ENCODE results near the gene CCDC188. TPM values are rescaled to one million over a fixed set of nuclear protein-coding genes. Genes with fewer than 3 reads are reported as not detected.
A peak's percentile ranks its signal among the peaks of the same experiment; 100 is the strongest.
"Not testable (repeated sequence)": the region's sequence is repeated elsewhere in the genome, so short reads cannot be mapped to it uniquely, and the experiment has no call there.

CCDC188 gene
- total and polyA plus RNA-seq, 2 of the 8 experiments (the other 6 are each of a cell fraction or from before 2014, with no cell fraction given), result not detected

DNA sequence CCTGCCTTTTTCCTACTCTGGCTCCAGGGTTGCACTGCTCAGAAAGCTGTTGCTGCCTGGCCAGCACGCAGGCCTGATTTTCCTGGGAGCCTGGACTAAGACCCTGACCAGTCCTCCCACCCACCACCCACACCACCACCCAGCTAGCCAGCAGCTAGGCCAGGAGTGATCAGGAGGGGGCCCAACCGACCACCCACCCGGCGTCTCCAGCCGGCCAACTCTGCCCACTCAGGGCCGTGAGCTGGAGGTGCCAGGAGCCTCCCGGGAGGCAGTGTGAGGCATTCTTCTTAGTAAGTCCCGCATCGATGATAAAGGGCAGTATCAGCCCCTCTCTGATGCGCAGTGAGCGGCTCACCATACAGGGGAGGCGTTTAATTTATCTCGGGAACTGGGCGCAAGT lies 8.7 kb upstream of the CCDC188 start:
- H3K9me3 ChIP-seq (ENCODE audit: insufficient read depth in 2 of 2, low read depth in 1 of 2, low read length in 1 of 2); H3K14ac ChIP-seq (ENCODE audit: insufficient read length); H2AFZ ChIP-seq (ENCODE audit: low read length); H3K23ac ChIP-seq (ENCODE audit: insufficient read length); H4K5ac ChIP-seq (ENCODE audit: insufficient read length, low read depth, low read length); H3K79me1 ChIP-seq (ENCODE audit: low read depth, low read length); FAIRE-seq; H3K56ac ChIP-seq (replicated peaks; ENCODE audit: insufficient read length, low read depth, low read length); H3K36me3 ChIP-seq (ENCODE audit: control insufficient read depth in 2 of 4, insufficient read depth in 4 of 4, low read length in 3 of 4); H2BK20ac ChIP-seq (ENCODE audit: low read length); H3K4me1 ChIP-seq (replicated peaks in 1 of 4; ENCODE audit: control insufficient read depth in 3 of 4, insufficient read depth in 4 of 4, low read length in 3 of 4); H3K27me3 ChIP-seq (replicated peaks in 1 of 4; ENCODE audit: control insufficient read depth in 3 of 4, extremely low read depth in 1 of 4, insufficient read depth in 3 of 4, low read length in 3 of 4); H3K79me2 ChIP-seq (ENCODE audit: control insufficient read depth in 1 of 2, insufficient read depth in 2 of 2, low read length in 2 of 2); POLR2A ChIA-PET (ENCODE audit: partially characterized antibody); H4K20me1 ChIP-seq (replicated peaks in 1 of 2; ENCODE audit: control insufficient read depth in 1 of 2, insufficient read depth in 2 of 2, low read length in 2 of 2); H3K4ac ChIP-seq (replicated peaks; ENCODE audit: insufficient read length, low read depth, low read length); H3K27ac ChIP-seq (ENCODE audit: low read depth, low read length); H2AK5ac ChIP-seq (ENCODE audit: low read depth, low read length); DNase-seq (ENCODE audit: low read depth in 1 of 2, low spot score in 2 of 2); H3K9ac ChIP-seq (replicated peaks in 1 of 4; ENCODE audit: extremely low read depth in 1 of 4, low read depth in 3 of 4, low read length in 3 of 4); H4K8ac ChIP-seq (ENCODE audit: extremely low read depth, insufficient read depth, low read length); H3K18ac ChIP-seq (ENCODE audit: extremely low read depth, low read length); H2BK5ac ChIP-seq (ENCODE audit: low read depth, low read length); H4K91ac ChIP-seq (replicated peaks; ENCODE audit: insufficient read length, low read length); H2BK120ac ChIP-seq (replicated peaks; ENCODE audit: low read depth, low read length); H2BK12ac ChIP-seq (ENCODE audit: low read depth, low read length); H3K4me3 ChIP-seq (ENCODE audit: extremely low read depth in 1 of 4, insufficient read depth in 2 of 4, low read depth in 3 of 4, low read length in 4 of 4): not testable (repeated sequence)
- Histone ChIP-seq H2BK15ac (ENCODE audit: low read length) (peak overlapping the region; percentile 61; the same call in 1 of the 2 replicates), H3K4me2 (ENCODE audit: insufficient read depth in 1 of 2, low read depth in 2 of 2, low read length in 2 of 2) (peak overlapping the region in 1 of 2 experiments; percentile 33; a peak in 1 of 4 replicates), H3K23me2 (ENCODE audit: low read depth, low read length) (peaks cover 15% of the 10 kb centered on the region; the same call in 1 of the 2 replicates)
- CTCF ChIA-PET (ENCODE audit: partially characterized antibody), result interaction anchor here (0.5 to 2.8 kb wide), 19 partner anchors 12 to 561 kb away, joined by 3 to 17 read pairs (median 4); no protein-coding TSS in a partner anchor
- 85% methylated on average over 6 of the region's 14 CpGs; no CpG with 5 or more reads in 1 of the 2 experiments for WGBS, 2 experiments (ENCODE audit: extremely low coverage in 1 of 2, insufficient coverage in 1 of 2, insufficient read length in 1 of 2, insufficient replicate concordance in 2 of 2, low coverage in 1 of 2, low lambda C conversion rate in 2 of 2, missing lambda C conversion rate in 1 of 2)
